RKO (cell line): ENCODE data around the gene TLR4.

Experiments
- DNase-seq: peaks from one replicate; pipeline ENCODE4 v3.0.0-alpha.2; 2016; ENCODE audit warnings: low spot score

Gene TLR4

DNA sequence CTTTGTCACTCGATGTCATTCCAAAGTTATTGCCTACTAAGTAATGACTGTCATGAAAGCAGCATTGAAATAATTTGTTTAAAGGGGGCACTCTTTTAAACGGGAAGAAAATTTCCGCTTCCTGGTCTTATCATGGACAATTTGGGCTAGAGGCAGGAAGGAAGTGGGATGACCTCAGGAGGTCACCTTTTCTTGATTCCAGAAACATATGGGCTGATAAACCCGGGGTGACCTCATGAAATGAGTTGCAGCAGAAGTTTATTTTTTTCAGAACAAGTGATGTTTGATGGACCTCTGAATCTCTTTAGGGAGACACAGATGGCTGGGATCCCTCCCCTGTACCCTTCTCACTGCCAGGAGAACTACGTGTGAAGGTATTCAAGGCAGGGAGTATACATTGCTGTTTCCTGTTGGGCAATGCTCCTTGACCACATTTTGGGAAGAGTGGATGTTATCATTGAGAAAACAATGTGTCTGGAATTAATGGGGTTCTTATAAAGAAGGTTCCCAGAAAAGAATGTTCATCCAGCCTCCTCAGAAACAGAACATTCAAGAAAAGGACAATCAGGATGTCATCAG is 11.3 kb downstream of the TLR4 start:
- no peak for DNase-seq

DNA sequence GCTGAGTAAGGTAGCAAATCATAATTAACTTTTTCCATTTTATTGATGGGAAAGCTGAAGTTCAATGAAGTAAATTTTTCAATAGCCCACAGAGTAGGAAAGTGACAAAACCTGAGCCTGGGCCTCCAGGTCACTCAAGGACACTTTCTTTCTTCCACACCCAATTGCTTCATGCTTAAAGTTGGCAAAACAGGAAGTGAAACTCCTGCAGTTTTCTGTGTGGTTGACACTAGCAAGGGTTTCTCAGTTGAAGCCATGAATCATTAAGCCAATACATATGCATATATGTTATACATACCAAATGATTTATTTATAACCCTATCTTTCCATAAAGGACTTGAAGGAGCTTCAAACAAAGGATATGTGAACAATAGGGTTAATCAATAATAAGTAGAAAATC is 13.9 kb downstream of the TLR4 start:
- no peak for DNase-seq

DNA sequence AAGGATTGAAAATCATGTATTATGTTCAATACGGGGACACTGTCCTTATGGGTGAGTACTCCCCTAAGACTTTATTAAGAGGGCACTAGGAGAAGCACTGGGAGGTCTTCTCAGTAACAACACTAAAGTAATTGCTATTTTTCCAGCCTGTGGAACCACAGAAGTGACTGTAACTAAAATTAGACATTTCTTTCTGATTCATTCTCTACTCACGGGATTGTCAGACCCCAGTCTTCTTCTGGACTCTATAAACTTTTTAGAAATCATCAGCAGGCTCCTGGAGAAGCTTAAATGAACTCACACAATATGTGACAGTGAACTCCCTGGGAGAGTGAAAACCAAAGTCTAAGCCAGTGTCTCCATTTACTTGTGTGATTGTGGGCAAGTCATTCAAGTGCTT is 14.5 kb downstream of the TLR4 start:
- DNase-seq: no peak

DNA sequence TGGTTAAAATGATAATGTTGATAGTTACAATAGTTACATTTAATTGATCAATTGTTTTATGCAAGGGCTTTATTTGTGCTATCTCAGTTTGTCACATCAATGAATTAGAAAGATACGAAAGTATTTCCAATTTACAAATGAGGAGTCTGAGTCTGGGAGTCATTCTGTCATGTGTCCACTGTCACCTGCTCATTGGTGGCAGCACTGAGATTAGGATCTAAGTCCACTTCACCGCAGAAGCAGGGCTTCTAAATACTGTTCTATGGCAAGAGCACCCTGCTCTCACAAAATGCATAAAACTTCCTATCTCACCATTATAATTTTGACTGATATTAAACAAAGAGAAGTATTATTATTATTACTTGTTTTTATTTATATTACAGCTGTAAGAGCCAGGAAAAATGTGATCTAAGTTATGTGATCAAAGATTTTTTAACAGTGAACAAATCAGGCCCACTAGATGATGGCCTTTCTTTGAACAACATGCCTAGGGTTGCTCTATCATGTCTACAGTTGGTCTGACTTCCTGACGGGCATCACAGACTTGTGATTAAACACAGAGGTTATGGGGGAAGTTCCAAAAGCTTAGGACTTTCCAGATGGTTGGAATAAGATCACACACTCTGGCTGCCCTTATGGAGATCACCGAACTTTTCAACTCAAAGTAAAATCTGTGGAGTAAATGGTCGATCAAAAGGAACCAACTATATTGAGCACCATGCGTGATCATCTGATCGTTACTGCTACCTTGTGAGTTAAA is 15.1 kb downstream of the TLR4 start:
- no peak for DNase-seq

DNA sequence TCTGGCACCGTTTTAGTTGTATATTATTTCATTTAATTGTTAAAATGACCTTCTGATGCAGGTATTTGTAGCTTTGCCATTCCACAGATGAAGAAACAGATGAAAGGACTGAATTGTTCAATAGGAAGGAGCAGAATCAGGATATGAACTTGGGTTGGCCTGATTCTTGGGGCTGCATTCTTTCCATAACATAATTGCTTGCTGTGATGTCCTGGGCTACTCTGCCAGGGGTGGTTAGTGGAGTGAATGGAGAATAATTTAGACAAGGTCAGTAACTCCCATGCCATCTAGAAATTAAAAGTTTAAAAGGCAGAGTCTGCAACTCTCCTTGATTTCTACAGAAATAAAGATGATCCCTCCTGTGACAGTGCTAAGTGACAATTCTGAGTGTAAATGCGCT is 15.9 kb downstream of the TLR4 start:
- no peak for DNase-seq

DNA sequence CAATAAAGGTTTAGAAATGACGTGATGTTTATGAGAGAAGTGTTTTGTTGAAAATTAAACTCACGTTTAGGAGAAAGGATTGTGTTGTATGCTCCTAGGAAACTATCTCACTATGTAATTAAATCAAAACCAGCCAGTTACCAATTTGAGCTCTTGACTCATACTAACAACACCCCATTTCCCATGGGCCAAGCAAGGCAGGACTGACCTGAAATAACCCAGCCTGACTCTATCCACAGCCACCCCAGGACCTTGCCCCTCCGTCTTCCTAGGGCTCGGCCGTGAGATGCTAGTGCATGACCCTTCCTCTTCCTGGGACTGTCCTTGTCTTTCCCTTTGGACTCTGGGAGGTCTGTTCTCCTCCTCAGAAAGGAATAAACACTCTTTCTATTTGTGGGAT is 16.4 kb downstream of the TLR4 start:
- no peak for DNase-seq

DNA sequence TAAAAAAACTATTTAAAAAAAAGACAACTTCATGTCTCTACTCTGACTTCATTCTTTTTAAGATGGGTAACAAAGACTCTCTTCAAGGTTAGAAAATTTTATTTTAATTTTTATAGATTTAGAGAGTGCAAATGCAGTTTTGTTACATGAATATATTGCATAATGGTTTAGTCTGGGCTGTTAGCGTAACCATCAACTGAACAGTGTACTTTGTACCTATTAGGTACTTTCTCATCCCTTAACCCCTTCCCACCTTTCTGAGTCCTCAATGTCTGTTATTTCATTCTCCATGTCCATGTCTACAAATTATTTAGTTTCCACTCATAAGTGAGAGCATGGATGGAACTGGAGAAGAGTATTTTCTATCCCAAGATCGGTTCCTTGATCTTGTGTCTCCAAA is 16.8 kb downstream of the TLR4 start:
- DNase-seq: no peak

DNA sequence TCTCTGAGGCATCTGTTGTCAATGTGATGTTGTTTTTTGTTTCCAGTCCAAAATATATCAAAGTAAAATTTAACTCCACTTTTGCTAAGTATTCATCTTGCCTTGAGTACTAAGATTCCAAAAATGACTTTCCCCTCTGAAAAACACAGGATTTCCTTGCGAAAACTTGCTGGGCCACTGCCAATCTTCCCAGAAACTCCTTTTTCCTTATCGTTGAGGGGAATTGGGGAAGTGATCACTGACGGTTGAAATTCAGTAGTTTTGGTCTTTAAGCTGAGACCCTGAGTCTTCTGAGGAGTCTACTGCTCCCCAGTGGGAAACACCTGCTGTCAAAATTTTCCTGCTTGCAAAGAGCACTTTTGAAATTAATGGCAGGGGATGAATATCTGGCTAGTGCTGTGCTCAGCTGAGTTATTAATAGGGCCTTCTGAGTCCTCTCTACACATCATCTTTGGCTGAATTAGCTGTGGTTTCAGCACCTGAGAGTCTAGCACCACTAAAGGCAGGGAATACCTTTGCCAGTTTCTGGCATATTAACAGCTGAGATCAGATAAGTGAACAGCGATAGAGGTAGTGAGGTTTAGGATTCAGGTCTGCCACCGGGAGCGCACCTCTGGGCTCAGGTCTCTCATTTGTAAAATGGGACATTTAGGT is 18.0 kb downstream of the TLR4 start:
- DNase-seq: no peak

DNA sequence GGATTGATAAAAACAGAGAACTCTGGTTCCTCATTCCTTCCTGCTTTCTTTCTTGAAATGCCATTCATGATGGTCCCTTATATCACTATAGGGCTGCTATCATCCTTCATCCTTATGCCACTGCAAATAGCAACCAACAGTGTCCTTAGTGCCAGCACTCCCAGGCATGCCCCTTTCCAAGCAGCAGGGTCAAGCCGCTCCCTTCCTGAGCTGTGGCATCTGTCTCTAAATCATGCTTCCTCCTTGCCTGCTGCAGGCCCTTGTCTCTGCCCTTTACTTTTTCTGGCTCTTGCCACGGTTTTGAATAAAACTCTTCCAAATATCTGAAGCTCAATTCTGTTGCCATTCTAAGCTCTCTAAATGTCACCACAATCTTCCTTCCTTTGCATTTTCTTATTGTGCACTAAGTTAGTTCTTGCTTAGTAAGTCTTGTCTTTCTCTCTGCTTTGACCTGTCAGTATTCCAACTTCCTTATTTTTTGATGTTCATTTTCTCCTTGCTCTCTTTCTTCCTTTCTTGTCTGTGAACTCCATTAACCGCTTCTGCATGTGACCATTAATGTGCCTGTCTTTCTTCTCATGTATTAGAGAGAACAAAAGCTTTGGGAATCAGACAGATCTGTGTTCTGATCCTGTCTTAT is 19.9 kb downstream of the TLR4 start:
- DNase-seq: no peak

DNA sequence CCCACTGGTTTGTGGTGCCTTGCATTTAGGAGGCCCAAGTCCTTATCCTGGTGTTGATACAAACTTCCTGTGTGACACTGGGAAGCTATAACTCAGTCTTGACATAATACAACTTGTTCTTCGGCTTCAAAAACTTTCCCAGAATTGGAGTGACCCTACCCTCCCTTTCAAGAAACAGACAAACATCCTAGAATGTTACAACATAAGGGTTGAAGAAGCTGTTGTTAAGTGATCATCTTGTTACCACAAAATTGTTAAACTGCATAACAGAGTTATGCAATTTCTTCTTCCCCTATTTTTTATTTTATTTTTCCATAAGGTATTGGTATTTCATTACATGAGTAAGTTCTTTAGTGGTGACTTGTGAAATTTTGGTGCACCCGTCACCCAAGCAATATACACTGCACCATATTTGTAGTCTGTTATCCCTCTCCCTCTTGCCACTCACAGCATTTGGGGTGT is 21.3 kb downstream of the TLR4 start:
- DNase-seq: no peak

DNA sequence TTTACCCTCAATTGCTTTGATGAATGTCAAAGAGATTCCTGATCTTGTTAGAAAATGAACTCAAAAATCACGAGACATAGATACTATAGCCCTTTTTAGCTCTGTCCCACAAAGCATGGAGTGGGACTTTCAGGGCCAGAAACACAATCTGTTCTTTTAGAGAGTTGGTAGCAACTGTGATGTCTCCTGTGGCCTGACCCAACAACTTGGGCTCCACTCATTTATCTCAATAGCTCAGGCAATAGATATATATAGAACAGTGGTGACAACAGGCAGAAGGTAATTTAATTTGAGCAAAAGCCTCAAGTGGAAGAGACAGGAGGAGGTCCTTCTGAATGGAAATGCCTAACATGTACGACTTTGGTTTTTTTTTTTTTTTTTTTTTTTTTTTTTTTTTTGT is 25.2 kb downstream of the TLR4 start:
- no peak for DNase-seq

DNA sequence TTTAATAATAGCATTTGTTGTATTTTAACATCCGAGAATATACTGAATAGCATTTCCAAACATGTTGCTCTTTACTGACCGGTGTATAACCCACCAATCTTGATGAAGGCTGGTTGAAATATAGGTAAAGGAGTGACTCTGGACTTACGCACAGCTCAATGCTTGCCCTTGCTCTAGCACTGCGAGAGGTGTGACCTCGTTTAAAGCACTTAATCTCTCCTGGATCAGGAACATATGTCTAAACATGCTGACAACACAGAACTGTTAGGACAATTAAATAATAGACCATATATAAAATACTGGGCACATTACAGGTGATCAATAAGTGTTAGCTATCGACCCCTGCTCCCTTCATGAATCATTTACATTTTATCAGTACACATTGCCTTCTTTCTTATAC is 28.3 kb downstream of the TLR4 start:
- DNase-seq: no peak

DNA sequence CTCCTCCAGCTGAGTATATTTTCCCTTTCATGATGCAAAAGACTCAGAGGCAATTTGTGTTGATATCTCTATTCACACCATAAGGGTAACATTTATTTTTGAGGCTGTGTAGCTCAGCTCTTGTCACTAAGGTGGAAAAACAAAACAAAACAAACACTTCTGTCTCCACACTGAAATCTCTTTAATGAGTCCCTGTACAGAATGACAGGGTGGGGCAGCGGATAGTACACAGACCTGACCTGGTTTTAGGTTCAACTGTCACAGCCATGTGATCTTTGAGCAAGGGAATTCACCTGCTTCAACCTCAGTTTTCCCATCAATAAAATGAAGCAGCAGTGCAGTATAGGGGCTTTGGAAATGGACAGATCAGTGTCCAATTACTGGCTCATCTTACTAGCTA is 29.3 kb downstream of the TLR4 start:
- no peak for DNase-seq

DNA sequence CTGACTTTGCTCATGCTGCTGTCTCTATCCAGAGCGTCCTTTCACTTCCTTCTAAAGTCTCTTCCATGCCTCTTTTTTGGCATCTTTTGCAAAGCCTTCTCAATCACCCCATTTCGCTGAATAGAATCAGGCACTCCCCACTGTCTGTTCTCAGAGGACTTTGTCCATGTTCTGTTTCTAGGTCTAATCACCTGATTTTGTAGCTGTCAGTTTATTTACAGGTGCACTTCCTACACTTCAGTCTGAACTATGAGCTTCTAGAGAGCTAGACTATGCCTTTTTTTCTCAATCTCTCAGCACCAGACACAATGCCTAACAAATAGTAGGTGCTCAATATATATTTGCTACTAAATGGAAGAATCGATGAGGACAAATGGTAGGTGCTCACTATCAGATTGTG is 29.9 kb downstream of the TLR4 start:
- DNase-seq: no peak

DNA sequence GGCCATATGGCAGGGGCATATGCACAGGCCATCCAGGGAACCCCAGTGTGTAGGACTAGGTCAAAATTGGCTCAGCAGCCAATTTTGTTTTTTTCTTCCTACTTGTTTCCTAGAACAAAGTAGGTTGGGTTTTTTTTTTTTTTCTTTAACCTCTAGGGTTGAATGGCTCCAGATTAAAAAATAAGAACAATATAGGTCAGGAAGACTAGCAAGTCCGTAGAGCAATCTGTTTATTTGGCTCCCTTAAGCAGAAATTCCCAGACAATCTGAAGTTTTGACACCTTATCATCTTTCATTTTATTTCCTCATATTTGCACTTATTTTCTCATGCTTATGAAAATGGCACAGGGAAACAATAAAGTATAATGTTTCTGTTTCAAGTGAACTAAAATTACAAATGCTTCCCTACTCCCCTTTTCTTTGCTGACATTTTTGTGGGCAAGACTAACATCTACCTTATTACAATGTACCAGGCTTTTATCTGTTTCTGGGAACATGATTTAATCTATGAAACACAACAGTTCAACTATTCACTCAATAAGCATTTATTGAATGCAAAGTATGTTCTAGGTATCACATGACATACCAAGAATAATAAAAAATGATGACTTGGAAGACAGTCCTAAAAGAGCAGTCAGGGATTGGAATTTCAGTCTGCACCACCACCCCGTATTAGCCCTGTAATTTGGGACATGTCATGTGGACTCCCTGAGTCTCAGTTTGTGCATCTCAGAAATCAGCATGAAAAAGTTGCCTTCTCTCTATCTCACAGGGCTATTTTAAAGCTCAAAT is 30.5 kb downstream of the TLR4 start:
- DNase-seq: no peak

DNA sequence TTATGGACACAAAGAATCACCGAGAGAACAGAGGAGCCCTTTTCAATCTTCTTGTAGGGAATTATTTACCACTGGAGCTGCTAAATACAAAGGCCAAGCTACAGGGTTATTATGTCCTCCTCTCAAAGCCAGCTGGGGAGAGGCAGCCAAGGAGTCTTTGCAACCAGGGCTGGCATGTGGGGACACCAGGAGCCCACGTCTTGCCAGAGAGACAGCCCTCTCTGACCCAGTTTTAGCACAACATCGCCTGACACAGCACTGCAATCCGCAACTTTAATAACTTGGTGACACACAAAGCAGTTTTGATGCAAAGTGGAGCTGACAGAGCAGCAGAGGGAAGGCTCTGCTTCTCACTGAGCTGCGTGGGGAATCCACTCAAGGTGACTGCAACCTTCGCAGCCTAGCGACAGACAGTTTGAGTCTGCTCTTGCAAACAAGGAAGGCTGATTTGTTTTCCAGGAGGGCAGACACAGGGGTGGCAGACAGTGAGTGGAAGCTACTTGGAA is 33.6 kb downstream of the TLR4 start:
- no peak for DNase-seq

DNA sequence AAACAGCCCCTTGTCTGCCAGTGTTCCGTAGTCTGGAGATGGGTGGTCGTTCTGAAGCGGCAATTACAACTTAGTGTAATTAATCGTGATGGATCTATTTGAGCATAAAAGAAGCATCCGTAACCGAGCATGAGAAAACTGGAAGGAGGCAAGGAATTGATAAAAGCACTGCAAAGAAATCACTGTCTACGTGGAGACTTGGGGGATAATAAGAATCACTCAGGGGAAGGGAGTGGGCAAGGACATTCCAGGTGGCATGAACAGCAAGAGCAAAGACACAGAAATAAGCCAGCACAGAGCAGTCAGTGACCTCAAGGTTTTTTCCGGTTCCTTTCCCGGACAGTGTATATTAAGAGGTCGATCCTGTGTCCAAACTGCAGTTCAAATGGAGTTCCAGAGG is 35.0 kb downstream of the TLR4 start:
- DNase-seq: no peak

DNA sequence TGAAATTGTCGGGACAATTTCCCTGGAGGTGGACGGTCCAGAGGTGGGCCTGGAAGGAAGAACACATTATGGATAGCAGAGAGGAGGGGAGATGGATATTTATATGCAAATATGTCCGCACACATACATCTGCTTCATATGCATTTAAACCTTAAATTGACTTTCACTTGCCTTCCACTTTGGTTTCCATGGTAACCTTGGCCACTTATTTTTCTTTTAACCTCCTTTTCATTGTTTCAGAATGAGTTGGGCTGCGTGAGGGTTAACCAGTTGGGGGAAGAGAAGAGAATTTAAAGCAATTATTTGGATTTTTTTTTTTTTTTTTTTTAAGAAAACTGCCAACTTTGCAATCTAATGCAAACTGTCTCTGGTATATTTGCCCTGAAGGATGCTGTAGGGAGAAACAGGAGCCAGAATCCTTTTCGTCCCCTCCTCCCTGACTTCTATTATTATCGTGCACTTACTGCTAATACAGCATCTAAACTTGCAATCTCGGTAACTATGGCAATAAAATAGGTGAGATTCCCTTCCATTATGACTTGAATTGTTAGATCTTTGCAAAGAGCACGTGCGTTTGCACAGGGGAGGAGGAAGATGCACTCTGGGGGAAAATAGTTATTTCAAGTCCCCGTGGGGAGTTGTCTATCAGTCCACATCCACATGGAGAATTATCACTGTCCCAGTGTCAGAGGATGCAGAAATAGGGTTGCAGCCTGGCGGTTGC is 35.6 kb downstream of the TLR4 start:
- DNase-seq: no peak

DNA sequence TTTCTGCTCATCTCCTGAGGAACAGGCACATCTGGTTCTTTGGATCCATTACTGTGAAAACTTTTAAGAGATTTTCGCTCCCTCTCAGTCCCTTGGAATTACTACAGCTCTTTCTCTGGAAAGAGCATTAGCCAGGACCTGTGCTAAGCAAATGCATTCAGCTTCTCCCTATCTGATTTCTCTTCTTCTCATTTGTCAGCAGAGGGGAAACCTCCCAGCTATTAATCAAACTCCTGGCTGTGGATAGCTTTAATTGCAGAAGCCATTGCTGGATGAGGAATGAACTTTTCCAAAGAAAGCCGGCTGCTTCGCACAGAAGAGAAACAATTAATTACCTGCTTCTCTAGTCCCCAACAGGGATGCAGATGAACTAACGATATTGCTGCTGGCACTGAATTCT is 37.9 kb downstream of the TLR4 start:
- DNase-seq: no peak

DNA sequence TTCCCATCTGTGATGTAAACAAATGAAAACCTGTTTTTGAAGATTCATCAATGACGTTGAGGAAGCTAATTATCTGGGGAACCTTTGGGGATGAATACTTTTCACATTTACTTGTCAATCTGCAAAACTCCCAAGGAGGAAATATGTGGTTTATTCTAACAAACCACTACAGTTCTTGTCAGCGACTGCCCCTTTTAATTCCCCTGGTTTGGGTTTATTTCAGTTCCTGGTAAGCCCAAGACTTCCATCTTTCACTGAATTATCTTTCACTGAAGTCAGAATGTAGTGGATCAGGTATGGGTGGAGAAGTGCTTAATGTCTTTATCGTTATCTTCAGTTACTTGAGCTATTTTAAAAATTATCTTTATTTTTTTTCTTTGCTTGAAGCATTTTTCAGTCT is 40.2 kb downstream of the TLR4 start:
- no peak for DNase-seq

DNA sequence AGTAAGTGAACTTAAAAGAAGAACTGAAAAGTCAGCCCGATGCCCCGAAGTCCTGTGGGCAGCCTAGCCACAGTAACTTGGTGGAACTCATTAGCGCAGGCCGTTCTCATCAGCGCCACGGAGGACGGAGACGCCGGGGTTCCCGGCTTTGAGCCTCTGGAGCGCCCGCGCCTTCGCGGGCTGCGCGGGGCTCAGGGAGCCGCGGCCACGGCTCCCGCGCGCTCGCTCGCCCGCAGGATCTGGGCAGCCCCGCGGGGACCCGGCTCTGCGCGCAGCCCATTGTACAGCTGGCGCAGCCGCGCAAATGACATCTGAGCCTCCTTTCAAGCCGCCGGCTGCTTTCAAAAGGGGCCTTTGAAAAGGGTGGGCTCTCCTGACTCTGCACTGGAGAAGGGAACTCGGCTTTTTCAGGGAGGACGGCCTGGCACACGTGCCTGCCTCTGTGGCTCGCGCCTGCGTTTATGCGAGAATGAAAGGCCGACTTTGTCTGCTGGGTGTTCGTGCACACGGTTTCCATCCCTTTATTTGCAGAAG is 40.7 kb downstream of the TLR4 start:
- no peak for DNase-seq
